ENCODE data around the gene RNGTT. TPM values are rescaled to one million over a fixed set of nuclear protein-coding genes. Genes with fewer than 3 reads are reported as not detected.

Gene RNGTT
- total and polyA plus RNA-seq, 12 donors = 3.1 to 10.9 (median 8.6) TPM

DNA sequence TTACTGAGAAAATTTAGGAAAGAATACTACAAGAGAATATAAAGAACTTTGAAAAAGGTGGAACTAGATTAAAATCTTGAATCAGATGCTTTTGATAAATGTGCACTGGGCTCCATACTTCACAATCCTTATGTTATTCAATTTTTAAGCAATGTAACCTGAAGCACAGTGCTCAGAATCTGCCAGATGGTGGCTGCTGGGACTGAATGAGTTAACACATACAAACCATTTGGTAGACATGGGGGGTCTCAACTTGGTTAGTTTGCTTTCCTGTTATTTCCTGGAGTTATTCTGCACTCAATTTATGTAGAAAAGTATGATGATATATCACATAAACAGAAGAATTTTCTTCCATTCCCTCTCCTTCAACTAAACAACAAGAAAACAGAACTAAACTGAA lies 326.5 kb downstream of the RNGTT start:
- intact Hi-C loops (cut with DNase I) = no loop called here
- no peak overlapping the region for H3K4me3 ChIP-seq
- TF ChIP-seq, protein P1, sequence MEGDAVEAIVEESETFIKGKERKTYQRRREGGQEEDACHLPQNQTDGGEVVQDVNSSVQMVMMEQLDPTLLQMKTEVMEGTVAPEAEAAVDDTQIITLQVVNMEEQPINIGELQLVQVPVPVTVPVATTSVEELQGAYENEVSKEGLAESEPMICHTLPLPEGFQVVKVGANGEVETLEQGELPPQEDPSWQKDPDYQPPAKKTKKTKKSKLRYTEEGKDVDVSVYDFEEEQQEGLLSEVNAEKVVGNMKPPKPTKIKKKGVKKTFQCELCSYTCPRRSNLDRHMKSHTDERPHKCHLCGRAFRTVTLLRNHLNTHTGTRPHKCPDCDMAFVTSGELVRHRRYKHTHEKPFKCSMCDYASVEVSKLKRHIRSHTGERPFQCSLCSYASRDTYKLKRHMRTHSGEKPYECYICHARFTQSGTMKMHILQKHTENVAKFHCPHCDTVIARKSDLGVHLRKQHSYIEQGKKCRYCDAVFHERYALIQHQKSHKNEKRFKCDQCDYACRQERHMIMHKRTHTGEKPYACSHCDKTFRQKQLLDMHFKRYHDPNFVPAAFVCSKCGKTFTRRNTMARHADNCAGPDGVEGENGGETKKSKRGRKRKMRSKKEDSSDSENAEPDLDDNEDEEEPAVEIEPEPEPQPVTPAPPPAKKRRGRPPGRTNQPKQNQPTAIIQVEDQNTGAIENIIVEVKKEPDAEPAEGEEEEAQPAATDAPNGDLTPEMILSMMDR (IDR thresholded peaks at IDR 0.05) = no peak

DNA sequence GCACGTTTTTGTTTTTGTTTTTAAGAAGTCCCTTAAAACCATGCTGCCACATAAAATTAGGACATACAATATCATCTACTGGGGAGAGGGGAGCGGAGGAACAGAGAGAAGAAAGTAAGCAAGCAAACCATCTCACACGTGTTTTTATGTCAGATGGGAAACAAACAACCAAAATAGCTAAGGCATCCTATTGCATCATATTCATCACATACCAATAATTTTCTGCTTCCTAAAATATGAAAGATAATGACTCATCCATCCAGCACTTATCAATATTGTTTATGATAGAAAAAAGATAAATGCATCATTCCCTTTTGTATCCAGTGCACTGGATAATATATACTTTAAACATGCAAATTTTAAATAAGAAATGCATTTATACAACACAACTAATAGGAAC lies 329.6 kb downstream of the RNGTT start:
- Histone ChIP-seq H3K27me3 (no peaks in the 10 kb centered on the region), H3K36me3 (no peaks in the 10 kb centered on the region), H3K27ac (no peak overlapping the region), H3K9me3 (no peaks in the 10 kb centered on the region), H3K4me1 (no peaks in the 10 kb centered on the region), H3K4me3 (no peak overlapping the region)
- intact Hi-C loops (cut with DNase I) = no loop called here
- 91 to 95% methylated on average over 3 of the region's 3 CpGs for WGBS, 2 donors
- TF ChIP-seq, protein P1 (IDR thresholded peaks at IDR 0.05) = no peak
- ATAC-seq = no peak
- no peak for DNase-seq

More for the DNA sequence above, 326.5 kb downstream of the RNGTT start:
- no peak overlapping the region for H3K27ac ChIP-seq
- no peaks in the 10 kb centered on the region for H3K9me3 ChIP-seq
- no peaks in the 10 kb centered on the region for H3K27me3 ChIP-seq
- ATAC-seq (no peak), DNase-seq (no peak)
- no peaks in the 10 kb centered on the region for H3K36me3 ChIP-seq
- H3K4me1 ChIP-seq = no peaks in the 10 kb centered on the region

DNA sequence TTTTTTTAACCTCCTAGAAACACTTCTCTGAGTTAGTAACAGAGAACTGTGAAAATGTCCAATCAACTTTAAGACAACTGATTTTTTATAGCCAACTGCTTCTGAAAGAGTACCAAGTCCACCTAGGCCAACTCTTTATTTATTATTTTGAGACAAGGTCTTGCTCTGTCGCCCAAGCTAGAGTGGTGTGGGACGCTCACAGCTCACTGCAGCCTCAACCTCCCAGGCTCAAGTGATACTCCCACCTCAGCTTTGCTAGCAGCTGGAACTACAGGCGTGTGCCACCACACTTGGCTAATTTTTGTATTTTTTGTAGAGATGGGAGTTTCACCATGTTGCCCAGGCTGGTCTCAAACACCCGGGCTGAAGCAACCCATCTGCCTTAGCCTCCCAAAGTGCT lies 331.6 kb downstream of the RNGTT start:
- H3K36me3 ChIP-seq = no peaks in the 10 kb centered on the region
- no peaks in the 10 kb centered on the region for H3K4me1 ChIP-seq
- H3K4me3 ChIP-seq = no peak overlapping the region
- ATAC-seq (no peak), DNase-seq (no peak)
- 96 to 98% methylated on average over 4 of the region's 4 CpGs for WGBS, 2 donors
- H3K27me3 ChIP-seq = no peaks in the 10 kb centered on the region
- H3K9me3 ChIP-seq = no peaks in the 10 kb centered on the region
- TF ChIP-seq, protein P1 (IDR thresholded peaks at IDR 0.05) = no peak
- intact Hi-C loops (cut with DNase I) = no loop called here
- no peak overlapping the region for H3K27ac ChIP-seq

DNA sequence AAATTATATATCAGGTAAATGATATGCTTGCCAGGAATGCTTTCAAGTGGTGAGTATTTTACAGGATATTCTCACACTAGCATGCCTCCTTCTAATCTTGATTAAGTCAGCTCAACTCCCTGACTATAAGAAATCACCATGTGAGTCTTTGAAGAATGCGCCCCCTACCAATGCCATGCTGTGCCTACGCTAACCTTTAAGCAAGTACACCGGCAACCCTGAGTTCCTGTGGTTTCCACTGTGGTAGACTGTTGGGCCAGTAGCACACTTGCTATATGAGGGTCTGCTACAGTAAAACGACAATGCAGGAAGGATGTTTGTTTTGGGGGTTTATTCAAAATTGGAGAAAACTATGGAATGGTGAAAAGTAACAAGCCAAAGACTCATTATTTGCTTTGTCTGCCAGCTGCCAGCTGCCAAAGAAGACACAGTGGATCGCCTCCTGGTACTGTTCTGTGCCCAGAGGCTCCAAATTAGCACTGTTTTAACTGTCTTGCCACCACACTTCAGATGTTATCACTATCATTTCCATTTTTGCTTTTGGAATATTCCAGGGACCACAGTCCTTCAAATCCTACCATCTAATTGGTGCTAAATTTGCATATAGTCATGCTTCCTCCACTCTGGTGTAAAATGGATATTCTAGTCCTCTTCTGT lies 333.5 kb downstream of the RNGTT start:
- H3K27me3 ChIP-seq = no peaks in the 10 kb centered on the region
- no peaks in the 10 kb centered on the region for H3K36me3 ChIP-seq
- H3K9me3 ChIP-seq = no peaks in the 10 kb centered on the region
- no peak overlapping the region for H3K4me3 ChIP-seq
- TF ChIP-seq, protein P1 (IDR thresholded peaks at IDR 0.05) = no peak
- DNase-seq (no peak), ATAC-seq (no peak)
- H3K27ac ChIP-seq = no peak overlapping the region
- H3K4me1 ChIP-seq = no peaks in the 10 kb centered on the region
- intact Hi-C loops (cut with DNase I) = no loop called here
- WGBS, 2 donors = 80 to 83% methylated on average over 5 of the region's 5 CpGs

All from heart right ventricle (tissue), 16 donors.